Activated CD8-positive, alpha-beta memory T cell treated with anti-CD3 and anti-CD28 coated beads for 48 hours (primary cell): ENCODE results near the gene GRIA2.

Source experiments
- DNase-seq, 3 experiments: peaks; one replicate each; pipeline ENCODE4 v3.0.0-alpha.2; 2020; ENCODE audit warnings: low read depth in 2 of 3, low spot score in 2 of 3

The GRIA2 gene

GRCh38 chr4:157372154-157372553, 151.6 kb downstream of the GRIA2 start:
- DNase-seq, result no peak

GRCh38 chr4:157372567-157372966, 152.0 kb downstream of the GRIA2 start:
- no peak for DNase-seq

- DNase-seq, result no peak
Observed at GRCh38 chr4:157389741-157390140, 169.2 kb downstream of the GRIA2 start.

GRCh38 chr4:157405070-157405469, 184.5 kb downstream of the GRIA2 start:
- DNase-seq, result no peak
